Right renal cortex interstitium (tissue), 3 donors: ENCODE results near the gene GNG12. TPM values are rescaled to one million over a fixed set of nuclear protein-coding genes. Genes with fewer than 3 reads are reported as not detected.

Experiments
- DNase-seq, 3 donors: peaks; one replicate each; pipeline ENCODE4 v3.0.0-alpha.2; 2013; ENCODE audit warnings: low read depth in 3 of 3, low spot score in 2 of 3
- polyA plus RNA-seq, 3 donors: library from polyadenylated mRNA; unstranded; fragments of 120-200 nt; gene quantifications; one replicate each; pipeline ENCODE4 v1.2.1, GENCODE V29; 2013; ENCODE audit not compliant: insufficient read length in 3 of 3

GNG12 gene
- polyA plus RNA-seq, result 100 to 1,000 TPM; 103 to 112 (median 110) TPM

- DNase-seq, result no peak
Observed at GRCh38 chr1:67832737-67833601, at the start of gene GNG12. Gene GNG12 (minus strand): TSS chr1:67833467. CDS start chr1:67707686, 125,781 bp downstream.

DNA sequence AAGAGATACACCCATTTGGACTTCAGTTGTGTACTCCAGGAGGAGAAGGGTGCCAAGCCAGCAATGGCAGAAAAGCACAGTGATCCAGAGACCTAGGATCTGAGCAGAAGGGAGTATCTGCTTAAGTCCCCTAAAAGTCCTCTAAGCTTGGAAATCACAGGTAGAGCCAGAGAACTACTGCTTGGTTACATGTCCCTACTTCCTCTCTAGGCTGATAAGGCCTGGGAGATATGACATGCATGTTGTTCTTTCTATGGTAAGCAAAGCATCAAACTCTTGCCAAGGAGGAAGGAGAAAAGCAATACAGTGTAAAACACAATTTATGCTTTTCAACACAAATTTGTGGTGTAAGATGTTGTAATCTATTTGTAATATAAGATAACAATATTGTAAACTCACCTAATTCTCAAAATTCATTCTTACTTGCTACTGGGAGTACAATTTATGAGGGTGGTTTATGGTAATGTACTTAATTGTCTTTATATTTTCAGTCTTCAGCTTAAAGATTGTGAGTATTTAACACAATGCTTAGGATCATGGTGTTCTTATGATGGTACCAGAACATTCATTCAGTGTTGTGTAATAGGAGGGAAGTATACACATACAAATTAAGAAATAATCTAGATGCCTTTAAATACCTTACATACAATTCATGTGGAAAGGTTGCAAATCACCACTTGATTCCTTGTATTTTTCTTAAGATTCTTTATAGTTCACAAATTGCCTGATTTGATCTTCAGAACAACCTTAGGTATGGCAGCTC, 49.1 kb upstream of the GNG12 start:
- no peak for DNase-seq

DNA sequence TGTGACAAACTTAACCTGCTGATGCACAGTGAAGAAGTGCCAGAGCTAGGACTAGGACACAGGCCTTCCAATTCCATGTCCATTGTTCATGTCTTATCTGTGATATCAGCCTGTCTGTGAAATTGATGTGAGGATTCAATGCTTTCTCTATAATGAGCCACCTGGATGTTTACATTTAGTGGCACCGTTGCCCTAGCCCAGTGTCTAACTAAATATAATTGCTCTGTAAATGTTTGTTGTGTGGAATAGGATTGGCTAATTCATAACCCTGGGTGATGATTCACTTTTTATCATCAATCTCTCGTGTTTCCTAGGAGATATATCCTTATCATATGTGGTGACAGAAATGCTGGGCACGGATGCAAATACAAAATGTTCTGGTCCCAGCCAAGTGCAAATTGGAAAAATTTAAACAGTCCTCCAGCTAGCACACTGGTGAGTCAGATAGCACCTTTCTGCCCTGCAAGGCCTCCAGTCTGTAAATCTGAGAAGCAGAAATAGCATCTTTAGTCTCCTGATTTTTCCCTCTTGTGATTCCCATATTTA, 46.9 kb upstream of the GNG12 start:
- DNase-seq, result no peak

DNA sequence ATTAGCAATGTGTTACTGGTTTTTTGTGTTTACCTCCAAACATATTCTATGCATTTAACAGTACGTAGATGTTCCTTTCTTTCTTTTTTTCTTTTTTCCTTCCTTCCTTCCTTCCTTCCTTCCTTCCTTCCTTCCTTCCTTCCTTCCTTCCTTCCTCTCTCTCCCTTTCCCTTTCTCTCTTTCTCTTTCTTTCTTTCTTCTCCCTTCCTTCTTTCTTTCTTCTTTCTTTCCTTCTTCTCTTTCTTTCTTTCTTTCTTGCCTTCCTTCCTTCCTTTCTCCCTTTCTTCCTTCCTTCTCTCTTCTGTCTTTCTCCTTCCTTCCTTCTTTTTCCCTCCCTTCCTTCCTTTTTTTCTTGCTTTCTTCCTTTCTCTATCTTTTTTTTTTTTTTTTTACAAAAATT, 46.2 kb upstream of the GNG12 start:
- DNase-seq, result no peak

- DNase-seq, result no peak
Observed at GRCh38 chr1:67874501-67875111, 41.3 kb upstream of the GNG12 start.

- no peak for DNase-seq
Observed at GRCh38 chr1:67869233-67869632, 36.0 kb upstream of the GNG12 start.

- no peak for DNase-seq
Observed at GRCh38 chr1:67863637-67864036, 30.4 kb upstream of the GNG12 start.

DNA sequence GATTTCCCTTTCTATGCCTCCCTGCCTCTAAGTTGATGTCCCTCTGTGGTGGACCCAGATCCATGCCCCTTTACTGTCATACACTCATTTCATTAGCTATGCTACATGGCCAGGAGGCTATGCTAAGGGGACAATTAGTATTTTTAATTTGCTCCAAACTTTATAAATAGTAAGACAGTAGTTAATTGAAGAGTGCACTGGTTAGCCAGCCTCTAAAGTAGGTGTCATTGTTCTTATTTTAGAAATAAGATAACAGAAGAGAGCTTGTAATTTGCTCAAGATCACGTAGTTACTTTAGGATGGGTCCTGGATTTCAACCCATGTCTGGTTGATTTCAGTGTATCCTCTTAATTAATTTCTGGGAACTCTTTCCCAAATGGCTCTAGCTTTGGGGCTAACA, 29.4 kb upstream of the GNG12 start:
- no peak for DNase-seq

- DNase-seq, result no peak
Observed at GRCh38 chr1:67861856-67862516, 28.7 kb upstream of the GNG12 start.

DNA sequence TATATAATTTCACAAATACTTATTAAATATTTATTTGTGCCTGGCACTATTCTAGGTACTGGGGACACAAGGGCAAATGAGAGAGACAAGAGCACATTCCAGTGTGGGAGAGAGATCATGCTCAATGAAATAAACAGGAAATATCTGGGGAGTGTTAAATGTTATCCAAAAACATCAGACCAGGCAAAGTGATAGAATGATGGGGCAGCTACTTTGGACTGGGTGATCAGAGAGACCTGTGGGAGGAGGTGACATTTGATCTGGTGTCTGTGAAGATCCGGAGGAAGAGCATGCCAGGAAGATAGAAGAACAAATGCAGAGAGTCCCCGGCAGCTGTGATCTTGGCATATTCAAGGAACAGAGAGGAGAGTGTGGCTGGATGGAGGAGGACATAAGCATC, 27.5 kb upstream of the GNG12 start:
- DNase-seq, result no peak

DNA sequence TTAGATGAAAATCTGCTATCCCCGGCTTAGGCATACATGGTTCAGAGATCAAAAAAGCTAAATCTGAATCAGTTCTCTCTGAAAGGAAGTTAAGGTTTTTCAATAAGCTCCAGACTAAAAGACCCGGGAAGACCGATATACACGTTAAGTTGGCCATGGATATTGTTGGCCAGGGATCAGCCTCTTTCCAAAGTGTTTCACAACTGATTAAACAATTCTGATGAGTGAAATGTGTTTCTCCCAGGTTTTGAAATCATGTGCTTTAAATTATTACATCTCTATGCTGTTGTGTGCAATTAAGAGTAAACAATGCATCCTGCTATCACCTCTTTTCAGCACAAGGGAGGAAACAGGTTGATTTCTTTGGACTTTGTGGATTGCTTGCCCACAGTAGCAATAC, 23.7 kb upstream of the GNG12 start:
- DNase-seq, result no peak

DNA sequence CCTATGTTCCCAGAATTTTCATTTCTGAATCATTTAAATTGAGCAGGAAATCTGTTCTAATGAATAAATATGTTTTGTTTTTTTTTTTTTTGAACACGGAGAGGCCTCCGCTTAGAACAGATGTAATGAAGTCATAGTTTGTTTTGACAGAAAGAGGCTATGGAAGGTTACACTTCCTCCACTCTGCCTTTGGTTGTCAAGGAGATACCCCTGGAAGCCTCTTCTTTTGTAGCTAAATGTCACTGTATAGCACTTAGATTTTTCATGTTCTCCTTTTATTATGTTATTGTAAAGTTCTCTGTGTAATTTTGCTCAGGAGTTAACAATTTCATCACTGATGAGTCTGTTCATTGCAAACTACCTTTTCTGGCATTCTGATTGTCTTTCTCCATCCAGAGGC, 22.7 kb upstream of the GNG12 start:
- DNase-seq, result no peak

GRCh38 chr1:67855444-67855843, 22.2 kb upstream of the GNG12 start:
- no peak for DNase-seq

GRCh38 chr1:67853704-67854103, 20.4 kb upstream of the GNG12 start:
- no peak for DNase-seq

- DNase-seq, result no peak
Observed at GRCh38 chr1:67851800-67852199, 18.5 kb upstream of the GNG12 start.

DNA sequence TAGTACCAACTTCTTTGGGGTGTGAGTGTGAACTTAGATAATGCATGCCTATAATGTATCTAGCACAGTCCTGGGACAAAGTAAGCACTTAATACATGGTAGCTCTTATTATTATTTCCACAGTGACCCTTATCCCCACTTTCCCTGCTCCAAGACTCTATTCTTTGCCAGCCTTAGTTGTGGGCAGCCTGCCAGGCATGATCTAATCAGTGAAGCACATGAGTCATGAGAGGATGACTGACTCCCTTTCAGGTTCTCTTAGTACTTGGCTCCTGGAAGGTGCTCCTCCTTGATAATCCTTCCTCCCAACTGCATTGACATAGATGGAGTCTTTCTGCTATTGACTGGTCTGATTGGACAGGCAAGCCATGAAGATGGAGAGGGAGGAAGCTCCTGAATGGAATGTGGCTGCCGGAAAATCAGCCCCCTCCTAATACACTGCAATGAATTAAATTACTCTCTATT, 17.4 kb upstream of the GNG12 start:
- DNase-seq, result no peak

DNA sequence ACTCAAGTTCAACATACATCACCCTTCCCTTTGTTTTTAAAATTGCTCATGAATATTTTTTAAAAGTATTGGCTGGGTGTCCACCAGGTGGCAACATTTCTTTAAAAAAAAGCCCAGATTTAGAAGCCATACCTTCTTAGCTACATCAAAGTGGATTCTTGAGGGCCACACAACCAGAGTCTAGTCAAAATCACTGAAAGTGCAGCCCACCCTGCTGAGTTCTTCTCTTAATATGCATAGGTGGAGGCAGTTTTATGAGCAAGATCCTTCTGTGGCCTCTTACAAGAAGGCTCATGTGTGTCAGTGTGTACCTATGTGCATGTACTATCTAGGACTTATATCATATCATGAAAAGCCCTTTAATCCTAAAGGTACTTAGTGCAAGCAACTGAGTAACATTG, 16.9 kb upstream of the GNG12 start:
- no peak for DNase-seq

DNA sequence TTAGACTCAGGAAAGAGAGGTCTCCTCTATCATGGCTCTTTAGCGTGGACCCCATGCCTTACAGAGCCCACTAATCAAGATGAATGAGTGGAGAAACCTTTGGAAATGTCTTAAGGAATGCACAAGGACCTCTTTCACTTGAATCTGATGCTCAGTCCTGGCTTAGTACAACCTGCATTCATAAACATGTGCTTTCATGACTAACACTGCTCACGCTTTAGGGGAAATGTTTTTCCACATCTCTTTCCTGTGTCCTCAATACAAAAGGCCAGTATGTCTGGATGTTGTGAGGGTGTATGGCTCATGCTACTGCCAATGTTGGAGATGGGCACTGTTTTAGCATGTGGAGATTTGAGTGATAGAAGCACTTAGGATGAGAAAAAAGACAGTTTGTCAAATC, 14.2 kb upstream of the GNG12 start:
- DNase-seq, result no peak

GRCh38 chr1:67846538-67846937, 13.3 kb upstream of the GNG12 start:
- DNase-seq, result no peak

DNA sequence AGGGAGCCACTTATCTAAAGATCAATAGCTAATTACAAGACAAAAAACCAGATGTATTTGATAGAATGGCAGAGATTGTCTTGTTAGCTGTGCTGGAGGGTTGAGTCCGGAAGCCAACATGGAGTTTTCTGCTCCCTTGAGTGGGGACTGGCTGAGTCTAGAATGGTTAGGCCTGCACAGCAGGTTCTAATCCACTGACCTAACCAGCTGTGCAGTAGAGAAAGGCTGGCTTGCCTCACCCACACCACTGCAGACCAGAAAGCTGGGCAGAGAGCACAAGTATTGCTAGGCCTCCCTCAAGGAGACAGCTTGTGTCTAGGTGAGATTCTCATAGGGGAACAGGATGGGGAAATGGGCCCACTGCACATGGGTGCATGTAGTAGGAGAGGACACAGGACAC, 11.7 kb upstream of the GNG12 start:
- no peak for DNase-seq

DNA sequence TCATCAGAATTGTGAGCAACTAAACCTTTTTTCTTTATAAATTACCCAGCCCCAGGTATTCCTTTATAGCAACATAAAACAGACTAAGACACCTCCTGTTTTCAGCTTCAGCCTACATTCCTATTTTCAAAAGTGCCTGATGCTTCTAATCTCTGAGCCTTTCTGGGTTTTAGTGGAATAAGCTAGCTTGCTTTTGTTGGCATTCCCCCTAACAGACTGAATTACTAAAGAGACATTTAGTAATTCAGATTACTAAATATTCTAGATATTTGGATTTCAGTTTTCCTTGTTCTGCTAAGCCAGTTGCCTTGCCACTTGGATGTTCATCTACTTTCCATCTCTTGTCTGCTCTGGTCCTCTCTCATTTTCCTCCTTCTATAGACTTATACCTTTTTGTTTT, 10.5 kb upstream of the GNG12 start:
- DNase-seq, result no peak
